Inflammatory macrophage treated with lipopolysaccharide for 4 hours (primary cell): ENCODE results near the gene GBGT1.
A peak's percentile ranks its signal among the peaks of the same experiment; 100 is the strongest.

Experiments
- DNase-seq: peaks from one replicate; pipeline ENCODE4 v3.0.0-alpha.2; 2020

Gene GBGT1

DNA sequence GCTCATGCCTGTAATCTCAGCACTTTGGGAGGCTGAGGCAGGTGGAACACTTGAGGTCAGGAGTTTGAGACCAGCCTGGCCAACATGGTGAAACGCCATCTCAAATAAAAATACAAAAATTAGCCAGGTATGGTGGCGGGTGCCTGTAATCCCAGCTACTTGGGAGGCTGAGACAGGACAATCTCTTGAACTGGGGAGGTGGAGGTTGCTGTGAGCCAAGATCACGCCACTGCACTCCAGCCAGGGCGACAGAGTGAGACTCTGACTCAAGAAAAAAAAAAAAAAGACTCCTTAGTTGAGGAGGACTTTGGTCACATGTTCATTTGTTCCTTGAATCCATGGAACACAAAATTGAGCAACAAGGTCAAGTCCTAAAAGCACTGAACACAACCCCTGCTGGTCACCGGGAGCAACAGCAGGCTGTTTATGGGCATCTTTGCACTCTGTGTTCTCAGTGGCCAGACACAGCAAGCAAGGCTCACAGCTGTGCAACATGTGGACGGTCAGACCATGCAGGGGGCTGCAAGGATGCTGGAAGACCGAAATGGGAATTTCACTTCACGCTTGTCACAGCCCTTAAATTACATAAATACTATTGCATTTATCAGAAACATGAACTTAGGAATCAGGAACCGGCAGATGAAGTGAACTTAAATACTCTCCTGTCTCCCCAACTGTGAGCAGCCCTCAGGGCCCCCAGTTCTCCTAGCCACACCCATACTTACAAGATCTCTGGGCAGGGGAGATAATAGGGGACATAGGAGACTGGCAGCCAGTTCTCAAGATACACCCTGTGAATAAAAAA lies 2.8 kb downstream of the GBGT1 start:
- peak; percentile 89 for DNase-seq

DNA sequence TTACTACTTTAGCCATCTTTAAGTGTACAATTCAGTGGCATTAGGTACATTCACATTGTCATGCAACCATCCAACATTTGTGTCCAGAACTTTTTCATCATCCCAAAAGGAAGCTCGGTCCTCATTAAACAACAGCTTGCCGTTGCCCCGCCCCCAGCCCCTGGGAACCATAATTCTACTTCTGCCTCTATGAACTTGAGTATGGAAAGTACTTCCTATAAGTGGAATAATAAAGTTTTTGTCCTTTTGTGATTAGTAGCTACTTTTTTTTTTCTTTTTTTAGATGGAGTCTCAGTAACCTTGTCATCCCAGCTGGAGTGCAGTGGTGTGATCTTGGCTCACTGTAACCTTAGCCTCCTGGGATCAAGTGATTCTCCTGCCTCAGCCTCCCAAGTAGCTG lies 5.0 kb downstream of the GBGT1 start:
- DNase-seq: no peak

DNA sequence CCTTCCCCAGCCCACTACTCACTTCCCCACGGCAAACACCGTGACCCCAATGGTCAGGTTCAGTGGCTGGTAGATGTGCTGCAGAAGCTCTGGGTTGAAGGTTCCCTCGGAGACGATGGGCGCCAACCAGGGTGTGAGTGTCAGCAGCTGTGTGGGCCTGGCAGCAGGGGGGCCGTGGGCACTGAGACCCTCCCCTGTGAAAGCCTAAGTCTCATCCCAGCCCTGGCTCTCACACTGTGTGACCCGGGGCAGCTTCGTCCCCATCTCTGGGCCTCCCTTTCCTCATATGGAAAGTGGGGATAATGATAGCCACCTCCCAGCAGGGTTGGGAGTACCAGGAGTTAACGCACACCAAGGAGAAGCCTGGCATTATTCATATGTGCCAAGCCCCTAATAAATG lies 8.6 kb downstream of the GBGT1 start:
- DNase-seq: no peak

DNA sequence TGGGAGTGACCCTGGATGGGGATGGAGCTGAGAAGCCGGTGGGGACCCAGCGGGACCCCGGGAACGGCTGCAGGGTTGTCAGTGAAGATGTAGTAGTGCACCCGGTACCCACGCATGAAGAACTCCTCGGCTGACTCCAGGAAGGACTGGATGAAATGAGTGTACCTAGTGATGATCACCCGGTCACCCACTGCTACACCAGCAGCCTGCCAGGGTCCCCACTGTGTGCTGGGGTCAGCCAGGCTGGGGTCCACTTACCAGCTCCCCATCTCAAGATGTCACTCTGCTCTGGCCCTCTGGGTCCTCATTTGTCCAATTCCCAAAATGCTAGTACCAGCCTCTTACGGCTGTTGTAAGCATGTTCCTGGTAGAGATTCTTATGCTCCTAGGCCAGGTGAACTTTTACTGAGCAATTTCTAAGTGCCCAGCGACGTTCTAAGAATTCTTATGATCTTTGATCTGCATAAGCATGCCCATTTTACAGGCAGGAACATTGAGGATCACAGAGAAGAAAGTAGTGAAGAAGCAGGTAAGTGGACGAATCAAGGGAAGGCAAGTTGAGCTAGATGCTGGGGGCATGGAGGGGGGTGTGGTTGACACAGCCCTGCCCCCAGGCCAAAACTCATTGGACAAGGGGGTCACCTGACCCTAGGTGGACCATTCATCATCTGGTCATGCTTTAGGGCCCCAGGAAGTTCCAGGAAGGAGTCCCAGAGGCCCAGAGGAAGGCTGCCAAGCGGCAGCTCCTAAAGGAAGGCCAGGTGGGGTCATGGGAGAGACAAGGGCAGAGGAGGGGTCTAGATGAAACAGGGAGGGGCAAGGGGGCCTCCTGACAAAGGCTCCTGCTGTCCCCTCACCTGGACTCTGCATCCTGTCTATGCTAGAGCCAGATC lies 9.4 kb downstream of the GBGT1 start:
- no peak for DNase-seq

DNA sequence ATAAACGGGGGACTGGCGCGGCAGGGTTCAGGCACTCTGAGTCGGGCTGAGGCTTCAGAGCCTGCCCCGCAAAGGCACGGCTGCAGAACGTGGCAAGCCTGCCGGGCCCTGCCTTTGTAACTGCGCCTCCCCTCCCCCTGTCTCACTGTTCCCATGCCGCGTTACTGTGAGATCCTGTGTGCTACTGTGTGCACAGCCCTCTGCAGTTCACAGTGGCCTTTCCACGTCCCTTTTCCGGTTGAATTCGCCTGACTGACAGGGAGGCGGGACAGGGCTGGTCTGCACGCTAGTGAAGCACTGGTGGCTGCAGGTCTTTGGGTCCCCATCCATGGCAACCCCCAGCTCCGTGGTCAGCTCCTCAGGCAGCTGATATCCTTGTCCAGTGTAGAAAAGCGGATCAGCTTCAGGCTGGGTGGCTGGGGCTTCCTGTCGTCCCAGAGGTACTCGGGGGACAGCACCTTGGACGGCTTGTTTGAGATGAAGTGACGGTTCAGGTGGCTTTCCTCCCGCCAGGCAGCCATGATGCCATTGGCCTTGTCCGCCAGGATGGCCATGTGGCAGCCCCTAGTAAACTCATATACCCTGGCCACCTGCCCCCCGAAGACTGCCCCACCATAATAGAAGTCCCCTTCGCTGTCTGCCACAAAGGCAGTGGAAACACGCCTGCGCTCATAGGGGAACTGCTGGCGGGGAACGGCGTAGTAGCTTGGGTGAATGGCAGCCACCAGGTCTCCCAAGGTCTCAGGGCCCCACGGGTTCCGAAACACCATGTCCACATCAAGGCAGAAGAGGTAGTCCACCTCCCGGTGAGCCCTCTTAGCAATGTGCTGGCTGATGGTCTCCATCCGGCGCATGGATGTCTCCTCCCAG lies 10.3 kb downstream of the GBGT1 start:
- no peak for DNase-seq

DNA sequence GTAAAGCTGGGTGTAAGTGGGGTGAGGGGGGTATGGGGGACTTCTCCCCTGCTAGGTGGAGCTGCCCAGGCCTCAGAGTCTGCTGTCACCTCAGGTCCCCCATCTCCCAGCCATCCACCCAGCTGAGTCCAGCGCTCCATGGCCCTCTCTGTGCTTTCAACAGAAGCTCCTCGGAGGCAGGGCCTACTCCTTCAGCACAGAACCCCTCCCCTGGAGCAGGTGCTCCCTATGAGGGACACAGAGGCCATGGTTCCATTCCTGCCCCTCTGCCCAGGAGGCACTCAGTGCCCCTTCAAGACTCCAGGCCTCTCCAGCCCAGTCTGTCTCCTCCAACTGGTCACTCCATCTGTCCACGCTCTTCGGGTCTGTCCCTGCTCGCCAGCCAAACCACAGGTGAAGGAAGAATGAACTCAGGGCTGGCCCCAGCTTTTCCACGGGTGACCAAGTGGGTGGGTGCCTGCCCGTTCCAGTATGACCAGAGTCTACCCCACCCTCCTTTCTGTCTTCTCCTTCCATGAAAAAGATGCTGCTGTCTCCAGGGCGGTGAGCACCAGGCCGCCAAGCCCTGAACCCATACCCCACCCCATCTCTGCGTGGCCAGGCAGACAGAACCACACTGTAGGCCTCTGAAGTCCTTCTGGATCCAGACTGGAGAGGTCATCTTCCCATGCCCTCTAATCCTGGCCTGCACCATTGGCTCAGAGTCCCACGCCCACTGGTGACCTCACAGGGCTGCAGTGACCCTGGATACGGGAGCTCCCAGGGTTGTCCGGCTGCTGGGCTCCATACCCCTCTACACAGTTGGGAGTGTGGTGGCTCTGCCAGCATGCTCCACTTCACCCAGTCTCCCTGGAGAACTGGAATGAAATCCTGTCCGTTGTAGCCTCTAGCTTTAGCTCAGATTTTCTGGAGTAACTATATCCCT lies 11.9 kb downstream of the GBGT1 start:
- DNase-seq: no peak

DNA sequence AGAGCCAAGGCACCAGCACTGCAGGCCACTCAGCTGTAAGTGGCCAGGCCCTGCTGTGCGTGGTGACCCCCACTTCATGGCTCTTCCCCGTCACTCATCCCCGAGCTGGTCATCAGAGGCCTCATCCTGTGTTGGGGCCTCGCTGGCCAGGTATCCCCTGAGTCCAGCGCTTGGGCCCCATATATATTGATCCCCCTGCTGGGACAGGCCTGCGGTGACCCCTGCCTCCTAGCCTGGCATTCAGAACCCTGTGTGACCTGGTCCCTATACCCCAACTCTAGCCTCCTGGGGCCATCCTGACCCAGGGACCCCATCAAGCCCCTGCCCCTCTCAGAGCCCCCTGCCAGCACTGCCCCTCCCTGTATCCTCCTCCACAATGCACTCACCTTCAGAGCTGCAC lies 12.7 kb downstream of the GBGT1 start:
- DNase-seq: no peak

DNA sequence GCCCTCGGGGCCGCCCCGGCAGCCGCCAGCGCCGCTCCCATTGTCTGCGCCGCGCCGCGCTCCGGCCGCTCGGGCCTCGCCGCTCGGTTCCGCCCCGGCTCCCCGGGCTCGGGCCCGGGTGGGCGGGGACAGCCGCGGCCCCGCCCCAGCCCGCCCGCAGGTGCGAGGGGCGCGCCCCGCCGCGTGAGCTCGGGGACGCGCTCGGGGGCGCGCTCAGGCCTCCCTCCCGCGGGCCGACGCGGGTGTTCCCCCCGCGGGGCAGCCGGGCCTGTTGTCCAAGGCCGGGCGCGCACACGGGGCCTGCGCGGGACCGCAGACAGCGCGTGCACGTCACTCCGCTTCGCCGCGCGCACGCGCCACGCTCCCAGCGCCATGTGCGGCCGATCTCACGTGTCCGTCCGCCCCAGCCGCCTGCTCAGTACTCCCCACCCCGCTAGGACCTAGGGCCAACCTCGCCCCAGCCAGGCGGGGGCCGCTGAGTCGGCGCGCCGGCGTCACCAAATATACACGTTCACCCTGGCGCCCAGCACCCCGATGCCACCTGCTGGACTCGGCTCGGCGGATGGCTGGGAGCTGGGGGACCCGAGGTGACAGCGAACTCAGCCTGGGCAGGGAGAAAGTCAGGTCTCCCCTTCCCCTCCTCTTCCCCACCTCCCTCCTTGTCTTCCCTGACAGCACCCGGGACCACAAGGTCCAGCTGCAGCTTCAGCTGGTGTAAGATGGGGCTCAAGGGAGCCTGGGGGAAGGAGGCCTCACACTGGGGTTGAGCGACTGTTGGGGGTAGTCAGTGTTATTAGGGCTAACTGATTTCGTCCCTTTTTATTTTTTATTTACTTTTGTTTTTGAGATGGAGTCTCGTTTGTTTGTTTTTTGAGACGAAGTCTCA lies 14.3 kb downstream of the GBGT1 start:
- DNase-seq: peak; percentile 85

DNA sequence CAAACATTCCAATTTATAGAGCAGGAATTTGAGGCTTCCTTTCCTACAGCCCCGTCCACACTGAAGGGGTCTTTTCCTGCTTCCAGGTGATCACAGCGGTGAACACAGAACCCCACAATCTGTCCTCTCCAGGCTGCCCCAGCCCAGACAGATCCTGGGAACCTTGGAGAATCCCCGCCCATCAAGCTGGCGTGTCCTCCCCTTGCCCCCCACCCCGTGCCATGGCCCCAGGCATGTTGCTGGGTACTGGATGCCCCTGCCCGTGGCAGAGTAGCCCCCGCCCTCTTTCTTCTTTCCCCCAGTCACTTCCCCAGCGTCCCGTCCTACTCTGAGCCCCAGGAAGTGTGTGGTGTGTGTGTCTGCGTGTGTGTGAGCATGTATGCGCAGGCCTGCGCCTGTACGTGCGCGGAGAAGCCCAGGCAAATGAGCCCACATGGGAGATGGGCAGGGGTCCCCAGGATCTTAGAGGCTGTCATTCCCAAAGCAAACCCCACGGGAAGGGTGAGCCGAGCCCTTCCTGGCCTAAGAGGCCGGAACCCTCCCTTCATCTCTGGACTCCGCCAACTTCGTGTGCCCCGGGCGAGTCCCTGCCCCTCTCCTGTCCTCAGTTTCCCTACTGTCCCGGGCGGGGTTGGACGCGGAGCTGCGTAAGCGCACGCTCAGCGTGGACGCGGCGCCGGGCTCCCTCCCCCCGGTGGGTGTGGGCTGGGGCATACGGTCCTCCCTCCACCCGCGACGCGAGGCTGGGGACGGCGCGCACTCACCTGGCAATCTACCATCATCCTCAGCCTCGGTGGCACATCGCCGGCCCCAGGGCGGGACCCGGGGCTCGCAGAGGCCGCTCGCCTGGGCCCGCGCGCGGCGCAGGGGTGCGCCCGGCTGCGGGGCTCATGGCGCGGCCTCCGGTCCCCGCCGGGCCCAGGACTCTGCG lies 15.2 kb downstream of the GBGT1 start:
- no peak for DNase-seq

DNA sequence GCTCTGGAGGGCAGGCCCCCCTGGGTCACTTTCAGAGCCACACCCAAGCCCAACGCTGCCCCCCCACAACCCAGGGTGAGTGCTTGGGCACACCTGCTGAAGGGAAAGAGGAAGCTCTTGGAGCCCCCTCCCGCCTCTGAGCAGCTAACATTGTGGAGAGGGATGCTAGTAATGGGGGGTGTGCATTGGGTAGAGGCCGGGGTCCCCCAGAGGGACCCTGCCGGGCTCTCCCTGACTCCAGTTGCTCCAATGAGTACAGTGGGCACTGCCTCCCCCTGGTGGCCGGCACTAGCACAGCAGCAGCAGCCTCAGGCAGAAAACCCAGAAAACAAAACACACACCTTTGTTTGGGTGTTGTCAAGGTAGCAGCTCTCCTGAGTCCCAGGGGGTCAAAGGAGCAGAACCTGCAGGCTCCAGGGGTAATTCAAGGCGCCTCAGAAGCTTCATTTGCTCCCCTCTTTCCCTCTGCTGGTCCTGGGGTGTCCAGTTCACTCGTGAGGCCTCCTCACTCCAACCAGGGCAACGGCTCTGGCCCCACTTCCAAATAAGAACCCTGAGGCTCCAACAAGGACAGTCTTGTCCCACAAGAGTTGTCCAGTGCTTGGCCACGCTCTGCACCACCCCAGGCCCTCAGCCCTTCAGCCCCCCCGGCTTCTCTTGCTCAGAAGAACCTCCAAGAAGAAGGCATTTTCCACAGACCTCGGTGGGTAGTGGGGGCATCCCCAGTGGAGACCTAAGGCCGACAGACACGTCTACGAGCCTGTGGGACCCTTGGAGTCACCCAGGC lies 16.1 kb downstream of the GBGT1 start:
- DNase-seq: peak; percentile 56

DNA sequence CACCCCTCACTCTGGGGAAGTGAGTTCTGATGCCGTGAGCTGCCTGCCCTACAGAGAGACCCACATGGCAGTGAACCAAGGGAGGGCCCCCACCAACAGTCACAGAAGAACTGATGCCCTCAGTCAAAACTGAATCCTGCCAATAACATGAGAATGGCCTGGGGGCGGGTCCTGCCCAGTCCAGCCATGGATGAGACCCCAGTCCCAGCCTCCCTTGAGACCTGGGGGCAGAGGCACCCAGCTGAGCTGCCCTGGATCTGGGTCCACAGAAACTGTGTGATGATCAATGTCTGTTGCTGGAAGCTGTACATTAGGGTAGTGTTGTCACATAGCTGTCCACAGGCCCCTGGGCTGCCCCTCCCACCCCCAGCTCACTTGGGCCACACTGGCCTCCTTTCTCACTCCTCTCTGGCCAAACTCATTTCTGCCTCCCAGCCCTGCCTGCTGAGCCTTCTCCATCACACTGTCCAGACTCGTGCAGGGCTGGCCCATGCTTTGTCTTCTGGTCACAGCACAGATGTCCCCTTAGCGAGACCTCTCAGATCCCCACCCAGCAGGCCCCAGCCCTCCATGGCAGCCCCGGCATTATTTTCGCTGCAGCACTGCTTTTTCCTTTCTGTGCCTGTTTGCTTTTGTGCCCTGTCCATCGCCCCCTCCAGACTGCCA lies 16.8 kb downstream of the GBGT1 start:
- DNase-seq: no peak

DNA sequence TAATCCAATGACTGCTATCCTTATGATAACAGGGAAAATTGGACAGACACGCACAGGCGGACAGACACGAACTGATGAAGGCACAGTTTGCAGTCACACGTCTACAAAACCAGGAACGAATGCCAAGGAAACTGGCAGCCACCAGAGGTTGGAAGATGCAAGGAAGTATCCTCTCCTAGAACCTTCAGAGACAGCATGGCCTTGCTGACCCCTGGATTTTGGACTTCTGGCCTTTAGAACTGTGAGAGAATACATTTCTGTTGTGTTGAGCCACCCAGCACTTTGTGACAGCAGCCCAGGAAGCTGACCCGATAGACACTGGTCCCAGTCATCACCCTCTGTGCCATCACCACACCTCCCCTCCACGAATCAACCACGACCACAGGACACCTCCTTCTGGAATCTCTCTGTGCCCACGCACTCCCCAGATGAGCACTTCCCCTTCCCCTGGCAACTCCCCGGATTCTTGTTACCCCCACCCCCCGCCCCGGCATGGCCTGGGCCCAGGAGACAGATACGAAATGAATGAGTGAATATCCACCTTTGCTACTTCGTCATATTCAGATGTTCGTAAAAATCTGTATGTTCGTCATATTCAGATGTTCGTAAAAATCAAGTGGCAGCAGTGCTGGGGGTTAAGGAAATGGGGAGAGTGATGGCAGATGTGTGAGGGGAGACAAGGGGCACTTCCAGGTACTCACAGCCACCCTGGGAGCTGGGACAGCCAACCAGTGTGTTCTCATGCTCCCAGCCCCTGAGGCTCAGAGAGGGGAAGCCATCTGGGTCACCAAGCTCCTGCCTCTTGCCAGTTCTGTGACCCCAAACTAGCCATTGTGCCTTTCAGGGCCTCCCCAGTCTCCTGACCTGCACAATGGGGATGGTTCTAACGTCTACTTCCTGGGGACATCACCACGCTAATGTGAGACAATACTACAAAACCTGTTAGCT lies 18.5 kb downstream of the GBGT1 start:
- DNase-seq: peak; percentile 30

DNA sequence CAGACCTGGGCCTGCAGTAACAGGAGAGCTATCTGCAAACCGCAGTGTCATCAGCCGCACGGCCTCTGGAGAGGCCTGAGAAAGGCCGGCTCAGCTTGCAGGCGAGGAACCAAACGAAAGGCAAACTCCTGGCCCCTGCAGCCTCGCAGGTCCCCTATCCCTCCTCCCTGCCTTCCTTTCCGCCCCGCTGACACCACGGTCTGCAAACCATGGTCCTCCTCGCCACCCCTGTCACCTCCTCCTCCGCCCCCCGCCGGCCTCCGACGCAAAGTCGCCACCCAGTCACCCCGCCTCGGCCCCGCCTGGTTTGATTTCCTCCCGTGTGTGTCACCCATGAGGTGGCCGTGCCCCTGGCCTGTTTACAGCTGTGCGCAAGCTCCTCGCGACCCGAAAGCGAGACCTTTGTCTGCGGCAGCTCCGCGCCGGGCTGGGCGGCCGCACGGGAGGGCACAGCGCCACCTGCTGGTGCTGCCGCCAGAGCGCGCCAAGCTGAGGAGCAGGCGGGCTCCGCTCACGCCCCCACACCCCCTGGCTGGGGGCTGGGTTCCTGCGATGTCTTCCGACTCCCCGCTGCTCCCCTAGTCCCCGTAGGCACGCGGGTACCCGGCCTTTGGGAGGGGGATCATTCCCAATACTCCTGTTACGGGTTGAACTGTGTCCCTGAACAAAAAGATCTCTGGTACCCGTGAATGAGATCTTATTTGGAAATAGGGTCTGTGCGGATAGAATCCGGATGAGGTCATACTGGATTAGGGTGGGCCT lies 19.4 kb downstream of the GBGT1 start:
- DNase-seq: peak; percentile 89

DNA sequence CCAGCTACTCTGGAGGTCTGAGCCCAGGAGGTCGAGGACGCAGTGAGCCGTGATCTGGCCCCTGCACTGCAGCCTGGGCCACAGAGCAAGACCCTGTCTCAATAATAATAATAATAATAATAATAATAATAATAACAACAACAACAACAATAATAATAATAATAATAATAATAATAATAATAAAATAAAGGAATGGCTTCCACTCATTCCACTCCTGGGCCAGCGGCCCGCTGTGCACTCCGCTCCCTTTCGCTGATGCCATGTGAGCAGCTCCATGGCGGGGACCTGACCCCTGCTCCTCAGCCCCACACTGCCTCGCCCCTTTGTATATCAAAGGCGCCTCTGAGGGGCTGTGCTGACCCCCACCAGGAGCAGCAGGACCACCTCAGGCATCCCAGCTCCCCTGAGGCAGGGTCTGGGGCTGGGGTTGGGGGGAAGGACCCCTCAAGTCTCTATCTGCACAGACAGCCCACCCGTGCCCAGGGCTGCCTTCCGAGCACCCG lies 20.0 kb downstream of the GBGT1 start:
- DNase-seq: no peak

DNA sequence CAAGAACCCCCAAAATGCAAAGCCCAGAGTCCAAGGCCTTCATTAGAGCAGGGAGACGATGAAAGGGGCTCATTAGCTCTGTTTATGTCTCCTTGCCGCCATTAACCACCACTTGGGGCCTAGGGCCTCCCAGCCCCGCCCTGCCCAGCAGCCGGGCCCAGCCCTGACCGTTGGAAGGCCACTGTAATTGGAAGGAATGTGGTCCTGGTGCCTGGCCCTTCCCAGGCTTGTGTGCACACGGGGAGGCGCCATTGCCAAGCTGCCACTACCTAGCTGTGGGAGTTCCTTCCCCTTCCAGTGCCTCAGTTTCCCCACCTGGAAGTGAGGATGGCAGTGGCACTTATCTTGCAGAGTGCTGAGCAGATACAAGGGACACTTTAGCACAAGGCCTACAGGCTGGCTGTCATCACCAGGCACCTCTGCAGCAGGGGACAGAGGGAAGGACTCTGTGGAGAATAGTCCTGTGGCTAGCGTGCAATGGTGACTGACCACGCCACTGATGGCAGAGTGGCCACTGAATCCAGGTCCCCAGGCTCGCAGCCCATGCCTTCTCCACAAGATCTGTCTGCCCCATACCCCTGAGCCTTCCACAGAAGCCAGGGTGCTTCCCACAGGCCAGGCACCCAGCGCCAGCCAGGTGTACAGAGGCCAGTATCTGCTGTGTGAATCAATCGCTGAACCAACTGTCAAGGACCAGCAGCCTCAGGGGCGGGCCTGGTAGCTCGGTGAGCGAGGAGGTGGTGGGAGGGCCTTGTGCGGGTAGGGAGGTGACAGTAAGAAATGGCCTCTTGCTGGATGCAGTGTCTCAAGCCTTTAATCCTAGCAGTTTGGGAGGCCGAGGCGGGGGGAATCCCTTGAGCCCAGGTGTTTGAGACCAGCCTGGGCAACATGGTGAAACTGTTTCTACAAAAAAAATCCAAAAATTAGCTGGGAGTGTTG lies 20.8 kb downstream of the GBGT1 start:
- no peak for DNase-seq
